DOHH2 (cell line): Measurements from ENCODE around the gene HSPA4.
"Not testable (repeated sequence)": the region's sequence is repeated elsewhere in the genome, so short reads cannot be mapped to it uniquely, and the experiment has no call there.

Source experiments
- H3F3A ChIP-seq: fragments of 200-600 bp; sonication (generic), shearing (Covaris generic); 2 replicates; pipeline ENCODE4 v1.6.0; 2016; ENCODE audit warnings: antibody characterized with exemption, mild to moderate bottlenecking; ENCODE audit not compliant: control insufficient read depth, insufficient read depth
- H3K27ac ChIP-seq: fragments of 200-600 bp; sonication (generic); 2 replicates; pipeline ENCODE4 v1.5.1; 2014; ENCODE audit warnings: low read depth, mild to moderate bottlenecking, low read length, moderate library complexity
- H3K27me3 ChIP-seq: fragments of 200-600 bp; sonication (generic); 2 replicates; pipeline ENCODE4 v1.6.1; 2014; ENCODE audit warnings: mild to moderate bottlenecking, low read length, mixed read lengths; ENCODE audit not compliant: control insufficient read depth
- H3K36me3 ChIP-seq: fragments of 200-600 bp; sonication (generic); 2 replicates; pipeline ENCODE4 v1.6.1; 2014; ENCODE audit warnings: mild to moderate bottlenecking, low read length, moderate library complexity, mixed read lengths; ENCODE audit not compliant: control insufficient read depth
- H3K4me1 ChIP-seq: fragments of 200-600 bp; sonication (generic); 2 replicates; pipeline ENCODE4 v1.6.1; 2014; ENCODE audit warnings: mild to moderate bottlenecking, low read length, mixed read lengths; ENCODE audit not compliant: control insufficient read depth
- H3K4me2 ChIP-seq: fragments of 200-600 bp; sonication (generic); 2 replicates; pipeline ENCODE4 v1.6.0; 2014; ENCODE audit warnings: mild to moderate bottlenecking, low read length, moderate library complexity
- H3K4me3 ChIP-seq: fragments of 200-600 bp; sonication (generic); 2 replicates; pipeline ENCODE4 v1.5.1; 2014; ENCODE audit warnings: mild to moderate bottlenecking, low read length, mixed read lengths
- H3K79me2 ChIP-seq: fragments of 200-600 bp; sonication (generic); 2 replicates; pipeline ENCODE4 v1.6.1; 2014; ENCODE audit warnings: mild to moderate bottlenecking, low read length, mixed read lengths; ENCODE audit not compliant: control insufficient read depth
- H3K9me2 ChIP-seq: fragments of 200-600 bp; sonication (generic); replicated peaks from 2 replicates; pipeline ENCODE4 v1.6.1; 2014; ENCODE audit warnings: mild to moderate bottlenecking, low read length, mixed read lengths; ENCODE audit not compliant: control insufficient read depth
- H3K9me3 ChIP-seq: fragments of 200-600 bp; sonication (generic); 2 replicates; pipeline ENCODE4 v1.6.1; 2014; ENCODE audit warnings: antibody characterized with exemption, low read length, mixed read lengths; ENCODE audit not compliant: control insufficient read depth, insufficient read depth
- H4K20me1 ChIP-seq: fragments of 200-600 bp; sonication (generic); 2 replicates; pipeline ENCODE4 v1.6.0; 2014; ENCODE audit warnings: low read depth, mild to moderate bottlenecking, antibody characterized with exemption, low read length, moderate library complexity; ENCODE audit not compliant: control insufficient read depth, insufficient read depth
- EZH2phosphoT487 ChIP-seq: fragments of 200-600 bp; sonication (generic); IDR thresholded peaks from 2 replicates; pipeline ENCODE4 v1.6.1; 2017; ENCODE audit warnings: borderline replicate concordance, mild to moderate bottlenecking, antibody characterized with exemption, low read length, moderate library complexity, mixed read lengths
- TF ChIP-seq, protein P1 (sequence below): fragments of 200-600 bp; sonication (generic); IDR thresholded peaks from one replicate; pipeline ENCODE4 v1.5.1; 2014; ENCODE audit warnings: antibody characterized with exemption, mild to moderate bottlenecking, low read depth, low read length; ENCODE audit not compliant: poor library complexity, severe bottlenecking

Gene HSPA4

DNA sequence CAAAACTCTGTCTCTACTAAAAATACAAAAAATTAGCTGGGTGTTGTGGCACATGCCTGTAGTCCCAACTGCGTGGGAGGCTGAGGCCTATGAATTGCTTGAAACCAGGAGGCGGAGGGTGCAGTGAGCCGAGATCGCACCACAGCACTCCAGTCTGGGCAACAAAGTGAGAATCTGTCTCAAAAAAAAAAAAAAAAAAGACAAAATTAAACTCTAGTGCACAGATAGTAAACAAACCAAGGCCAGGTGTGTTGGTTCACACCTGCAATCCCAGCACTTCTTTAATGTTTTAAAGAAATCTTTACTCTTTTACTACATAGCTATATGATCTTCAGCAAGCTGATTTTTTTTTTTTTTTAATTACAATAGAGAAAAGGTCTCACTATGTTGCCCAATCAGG is 33.8 kb upstream of the HSPA4 start:
- no peaks in the 10 kb centered on the region for H3K27me3 ChIP-seq
- H3K27ac ChIP-seq, result no peak overlapping the region
- H3K9me2 ChIP-seq, result no peaks in the 10 kb centered on the region
- peaks cover 90% of the 10 kb centered on the region for H3K79me2 ChIP-seq
- no peaks in the 10 kb centered on the region for H3F3A ChIP-seq
- H3K4me2 ChIP-seq, result no peak overlapping the region
- no peak overlapping the region for H3K4me3 ChIP-seq
- no peaks in the 10 kb centered on the region for H3K9me3 ChIP-seq
- peaks cover 2% of the 10 kb centered on the region; the same call in 1 of the 2 replicates for H4K20me1 ChIP-seq
- peaks cover 59% of the 10 kb centered on the region for H3K36me3 ChIP-seq
- TF ChIP-seq EZH2phosphoT487, result no peak
- TF ChIP-seq, protein P1, sequence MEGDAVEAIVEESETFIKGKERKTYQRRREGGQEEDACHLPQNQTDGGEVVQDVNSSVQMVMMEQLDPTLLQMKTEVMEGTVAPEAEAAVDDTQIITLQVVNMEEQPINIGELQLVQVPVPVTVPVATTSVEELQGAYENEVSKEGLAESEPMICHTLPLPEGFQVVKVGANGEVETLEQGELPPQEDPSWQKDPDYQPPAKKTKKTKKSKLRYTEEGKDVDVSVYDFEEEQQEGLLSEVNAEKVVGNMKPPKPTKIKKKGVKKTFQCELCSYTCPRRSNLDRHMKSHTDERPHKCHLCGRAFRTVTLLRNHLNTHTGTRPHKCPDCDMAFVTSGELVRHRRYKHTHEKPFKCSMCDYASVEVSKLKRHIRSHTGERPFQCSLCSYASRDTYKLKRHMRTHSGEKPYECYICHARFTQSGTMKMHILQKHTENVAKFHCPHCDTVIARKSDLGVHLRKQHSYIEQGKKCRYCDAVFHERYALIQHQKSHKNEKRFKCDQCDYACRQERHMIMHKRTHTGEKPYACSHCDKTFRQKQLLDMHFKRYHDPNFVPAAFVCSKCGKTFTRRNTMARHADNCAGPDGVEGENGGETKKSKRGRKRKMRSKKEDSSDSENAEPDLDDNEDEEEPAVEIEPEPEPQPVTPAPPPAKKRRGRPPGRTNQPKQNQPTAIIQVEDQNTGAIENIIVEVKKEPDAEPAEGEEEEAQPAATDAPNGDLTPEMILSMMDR, result no peak
- H3K4me1 ChIP-seq, result no peaks in the 10 kb centered on the region

DNA sequence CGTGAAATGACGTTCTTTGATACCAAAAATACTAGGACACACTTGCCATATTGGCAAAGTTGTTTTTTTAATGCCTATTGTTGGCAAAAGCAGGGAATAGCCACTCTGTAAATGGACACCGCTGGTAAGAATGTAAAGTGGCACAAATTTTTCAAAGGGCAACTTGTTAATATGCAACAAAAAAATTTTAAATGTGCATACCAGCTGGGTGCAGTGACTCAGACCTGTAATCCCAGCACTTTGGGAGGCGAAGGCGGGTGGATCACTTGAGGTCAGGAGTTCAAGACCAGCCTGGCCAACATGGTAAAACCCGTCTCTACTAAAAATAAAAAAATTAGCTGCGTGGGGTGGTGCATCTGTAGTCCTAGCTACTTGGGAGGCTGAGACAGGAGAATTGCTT is 32.3 kb upstream of the HSPA4 start:
- peaks cover 91% of the 10 kb centered on the region for H3K79me2 ChIP-seq
- H3K36me3 ChIP-seq, result peaks cover 73% of the 10 kb centered on the region

DNA sequence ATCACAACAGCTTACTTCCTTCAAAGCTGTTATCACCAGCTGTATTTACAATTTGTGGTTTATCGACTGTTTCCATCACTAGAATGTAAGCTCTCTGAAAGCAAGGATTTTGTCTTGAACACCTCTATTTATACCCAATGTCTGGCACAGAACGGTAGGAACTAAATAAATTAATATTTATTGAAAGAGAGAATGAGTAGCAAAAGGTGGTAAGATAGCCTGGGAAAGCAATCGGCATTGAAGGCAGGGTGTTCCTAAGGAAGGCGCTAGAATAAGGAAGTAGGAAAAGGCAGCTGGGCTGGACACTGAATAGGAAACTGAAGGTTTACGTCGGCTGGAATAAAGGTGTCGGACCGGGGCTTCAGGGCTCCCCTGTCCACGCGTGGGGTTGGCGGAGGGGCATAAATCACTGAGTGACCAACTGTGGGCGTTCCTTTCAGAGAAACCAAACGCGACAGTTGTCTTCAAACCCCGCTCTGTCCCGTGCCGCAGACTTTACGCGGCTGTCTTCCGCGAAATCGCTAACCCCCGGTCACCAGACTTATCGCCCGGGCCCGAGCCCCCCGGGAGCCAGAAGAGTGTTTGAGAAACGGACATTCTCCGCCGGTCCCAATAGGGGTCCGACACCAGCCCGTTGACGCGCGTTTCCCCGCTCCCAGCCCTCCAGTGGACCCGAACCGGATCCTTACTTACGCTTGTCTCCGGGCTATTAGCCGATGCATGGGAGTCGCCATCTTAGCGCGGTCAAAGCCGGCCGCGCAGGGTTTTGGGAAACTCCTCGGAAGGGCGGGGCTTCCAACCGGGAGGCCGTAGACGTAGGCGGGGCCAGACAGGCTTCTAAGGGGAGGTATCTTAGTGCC is 25.8 kb upstream of the HSPA4 start, which contains the start of gene ZCCHC10:
ZCCHC10 (minus strand) TSS at position 746 of the 860 bp plus-strand sequence; CDS start at position 734, 12 bp downstream.
- Histone ChIP-seq H3K27ac (peak within 1 kb of the TSS; percentile 73), H3K9me2 (no peaks in the 10 kb centered on the region), H3K4me2 (peak within 1 kb of the TSS; percentile 92), H3K27me3 (no peaks in the 10 kb centered on the region), H3K4me3 (peak within 1 kb of the TSS; percentile 99), H3K4me1 (peaks cover 40% of the 10 kb centered on the region), H3K79me2 (peaks cover 52% of the 10 kb centered on the region), H3K9me3 (no peaks in the 10 kb centered on the region), H4K20me1 (no peaks in the 10 kb centered on the region), H3F3A (peaks cover 8% of the 10 kb centered on the region), H3K36me3 (peaks cover 33% of the 10 kb centered on the region)
- TF ChIP-seq, protein P1, result no peak
- no peak for TF ChIP-seq EZH2phosphoT487

More for the DNA sequence above, 32.3 kb upstream of the HSPA4 start:
- not testable (repeated sequence) for H3K27ac ChIP-seq, H3K4me2 ChIP-seq, H3K4me1 ChIP-seq, H3K9me3 ChIP-seq, H3K4me3 ChIP-seq, H3K27me3 ChIP-seq, H3K9me2 ChIP-seq, H3F3A ChIP-seq, H4K20me1 ChIP-seq

DNA sequence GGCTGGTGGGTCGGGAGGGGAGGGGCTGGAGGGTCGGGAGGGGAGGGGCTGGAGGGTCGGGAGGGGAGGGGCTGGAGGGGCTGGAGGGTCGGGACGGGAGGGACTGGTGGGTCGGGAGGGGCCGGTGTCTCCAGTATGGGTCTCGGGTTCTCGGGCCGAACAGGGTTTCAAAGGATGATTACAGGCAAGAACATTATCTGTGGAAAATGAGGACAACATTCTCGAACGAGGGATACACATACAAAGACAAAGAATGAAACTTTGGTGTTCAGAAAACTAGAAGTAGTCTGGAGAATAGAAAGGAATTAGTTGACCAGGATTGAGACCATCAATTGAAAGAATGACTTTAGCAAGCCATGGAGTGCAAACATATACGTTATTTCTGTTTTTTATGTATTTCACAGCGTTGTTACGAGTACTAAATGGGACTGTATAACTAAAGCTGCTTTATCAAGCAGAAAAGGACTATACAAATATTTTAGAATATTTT is 25.1 kb upstream of the HSPA4 start:
- Histone ChIP-seq H3K4me1 (peaks cover 47% of the 10 kb centered on the region), H3K4me3 (peak overlapping the region; percentile 99), H3K27me3 (no peaks in the 10 kb centered on the region), H3K36me3 (peaks cover 30% of the 10 kb centered on the region), H4K20me1 (no peaks in the 10 kb centered on the region), H3K9me3 (no peaks in the 10 kb centered on the region), H3K79me2 (peaks cover 47% of the 10 kb centered on the region), H3F3A (peaks cover 8% of the 10 kb centered on the region), H3K4me2 (peak overlapping the region; percentile 92), H3K27ac (peak overlapping the region; percentile 55), H3K9me2 (no peaks in the 10 kb centered on the region)
- TF ChIP-seq, protein P1, result no peak
- no peak for TF ChIP-seq EZH2phosphoT487
